Measurements from ENCODE around the gene PPP1R3D. TPM values are rescaled to one million over a fixed set of nuclear protein-coding genes. Genes with fewer than 3 reads are reported as not detected.

PPP1R3D gene
- total RNA-seq, 1 donor from 2014 or later, result 0.30 TPM

DNA sequence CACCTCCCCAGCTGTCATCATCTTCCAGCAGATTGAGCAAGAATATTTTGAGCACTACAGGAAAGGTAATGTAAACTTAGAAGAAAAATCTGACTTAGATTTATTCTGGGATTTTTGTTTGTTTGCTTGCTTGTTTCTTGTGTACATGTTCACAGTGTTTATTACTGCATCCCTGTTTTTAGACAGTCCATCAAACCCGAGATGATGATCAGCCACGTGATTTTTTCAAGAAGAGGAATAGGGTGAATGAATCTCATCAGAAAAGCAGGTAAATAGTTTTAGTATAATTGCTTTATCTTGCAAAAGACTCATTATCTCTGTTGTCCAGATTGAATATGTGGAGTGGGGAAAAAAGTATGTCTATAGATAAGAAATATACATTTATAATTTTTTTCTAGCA lies 2.1 kb upstream of the PPP1R3D start:
- Histone ChIP-seq H3K4me3 (no peak overlapping the region), H4K20me1 (ENCODE audit: low read depth) (no peaks in the 10 kb centered on the region), H3K36me3 (no peaks in the 10 kb centered on the region), H3K79me2 (ENCODE audit: low read depth) (no peaks in the 10 kb centered on the region), H3K4me2 (no peak overlapping the region), H3K4me1 (peaks cover 19% of the 10 kb centered on the region), H3K9ac (no peak overlapping the region), H2AFZ (replicated peaks) (no peak overlapping the region), H3F3A (ENCODE audit: low read depth) (peaks cover 17% of the 10 kb centered on the region), H3K9me3 (ENCODE audit: low read depth) (no peaks in the 10 kb centered on the region), H3K27ac (no peak overlapping the region), H3K27me3 (peaks cover 29% of the 10 kb centered on the region)
- Mint-ChIP-seq H3K9me3 (no peaks in the 10 kb centered on the region), H3K4me3 (no peak overlapping the region), H3K27ac (no peak overlapping the region), H3K4me1 (peaks cover 46% of the 10 kb centered on the region), H3K27me3 (ENCODE audit: insufficient read depth, low read depth) (no peaks in the 10 kb centered on the region), H3K36me3 (peaks cover 11% of the 10 kb centered on the region)
- no peak for DNase-seq (ENCODE audit: low spot score)
- no peak for TF ChIP-seq EZH2 (IDR thresholded peaks at IDR 0.05)
- TF ChIP-seq, protein P1, sequence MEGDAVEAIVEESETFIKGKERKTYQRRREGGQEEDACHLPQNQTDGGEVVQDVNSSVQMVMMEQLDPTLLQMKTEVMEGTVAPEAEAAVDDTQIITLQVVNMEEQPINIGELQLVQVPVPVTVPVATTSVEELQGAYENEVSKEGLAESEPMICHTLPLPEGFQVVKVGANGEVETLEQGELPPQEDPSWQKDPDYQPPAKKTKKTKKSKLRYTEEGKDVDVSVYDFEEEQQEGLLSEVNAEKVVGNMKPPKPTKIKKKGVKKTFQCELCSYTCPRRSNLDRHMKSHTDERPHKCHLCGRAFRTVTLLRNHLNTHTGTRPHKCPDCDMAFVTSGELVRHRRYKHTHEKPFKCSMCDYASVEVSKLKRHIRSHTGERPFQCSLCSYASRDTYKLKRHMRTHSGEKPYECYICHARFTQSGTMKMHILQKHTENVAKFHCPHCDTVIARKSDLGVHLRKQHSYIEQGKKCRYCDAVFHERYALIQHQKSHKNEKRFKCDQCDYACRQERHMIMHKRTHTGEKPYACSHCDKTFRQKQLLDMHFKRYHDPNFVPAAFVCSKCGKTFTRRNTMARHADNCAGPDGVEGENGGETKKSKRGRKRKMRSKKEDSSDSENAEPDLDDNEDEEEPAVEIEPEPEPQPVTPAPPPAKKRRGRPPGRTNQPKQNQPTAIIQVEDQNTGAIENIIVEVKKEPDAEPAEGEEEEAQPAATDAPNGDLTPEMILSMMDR (IDR thresholded peaks at IDR 0.05), result no peak
- TF ChIP-seq EZH2phosphoT487 (IDR thresholded peaks at IDR 0.05), result no peak

DNA sequence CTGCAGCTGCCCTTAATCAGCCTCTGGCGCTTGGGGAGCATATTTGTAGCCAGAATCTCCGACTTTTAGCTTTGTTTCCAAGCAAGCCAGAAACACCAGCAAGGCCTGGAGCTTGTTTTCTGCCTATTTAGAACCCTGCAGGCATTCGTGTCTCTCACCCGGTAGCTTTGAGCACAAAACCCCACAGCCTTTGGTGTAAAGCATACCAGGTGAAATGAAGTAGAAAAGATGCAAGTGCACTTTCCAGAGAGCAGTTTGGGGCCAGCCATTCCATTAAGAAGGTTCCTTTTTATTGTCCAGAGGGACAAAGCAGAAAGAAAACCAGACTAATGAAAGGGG lies 820 bp upstream of the PPP1R3D start:
- no peaks in the 10 kb centered on the region for H3K27me3 Mint-ChIP-seq (ENCODE audit: insufficient read depth, low read depth)

DNA sequence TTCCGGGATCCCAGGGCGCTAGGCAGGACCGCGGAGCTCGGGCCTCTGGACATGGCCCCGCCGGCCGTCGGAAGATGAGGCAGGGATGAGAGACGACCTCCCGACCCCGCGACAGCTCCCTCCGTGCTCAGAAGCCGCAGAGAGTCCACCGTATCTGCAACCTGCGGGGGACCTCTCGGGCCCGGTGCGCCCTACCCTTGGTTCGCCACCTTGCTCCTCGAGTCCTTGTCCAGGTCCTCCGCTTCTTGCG lies 301 bp downstream of the PPP1R3D start:
- peak overlapping the region; percentile 50 for H3K4me3 ChIP-seq

More for the DNA sequence above, 820 bp upstream of the PPP1R3D start:
- H3K4me3 Mint-ChIP-seq, result peak overlapping the region; percentile 98
- Histone ChIP-seq H3K27ac (peak overlapping the region; percentile 13), H3K79me2 (ENCODE audit: low read depth) (no peaks in the 10 kb centered on the region), H3K9ac (no peak overlapping the region), H3K9me3 (ENCODE audit: low read depth) (no peaks in the 10 kb centered on the region), H3K4me2 (peak overlapping the region; percentile 71), H3K4me1 (peaks cover 14% of the 10 kb centered on the region), H3K4me3 (peak overlapping the region; percentile 50), H2AFZ (replicated peaks) (peak overlapping the region; percentile 69), H3K27me3 (peaks cover 42% of the 10 kb centered on the region), H3K36me3 (no peaks in the 10 kb centered on the region), H3F3A (ENCODE audit: low read depth) (peaks cover 17% of the 10 kb centered on the region), H4K20me1 (ENCODE audit: low read depth) (no peaks in the 10 kb centered on the region)
- TF ChIP-seq, protein P1 (IDR thresholded peaks at IDR 0.05), result no peak
- TF ChIP-seq EZH2phosphoT487 (IDR thresholded peaks at IDR 0.05) (no peak), EZH2 (IDR thresholded peaks at IDR 0.05) (no peak)
- H3K36me3 Mint-ChIP-seq, result peaks cover 11% of the 10 kb centered on the region
- peak; percentile 54 for DNase-seq (ENCODE audit: low spot score)
- peak overlapping the region; percentile 95 for H3K27ac Mint-ChIP-seq
- no peaks in the 10 kb centered on the region for H3K9me3 Mint-ChIP-seq
- peaks cover 44% of the 10 kb centered on the region for H3K4me1 Mint-ChIP-seq

DNA sequence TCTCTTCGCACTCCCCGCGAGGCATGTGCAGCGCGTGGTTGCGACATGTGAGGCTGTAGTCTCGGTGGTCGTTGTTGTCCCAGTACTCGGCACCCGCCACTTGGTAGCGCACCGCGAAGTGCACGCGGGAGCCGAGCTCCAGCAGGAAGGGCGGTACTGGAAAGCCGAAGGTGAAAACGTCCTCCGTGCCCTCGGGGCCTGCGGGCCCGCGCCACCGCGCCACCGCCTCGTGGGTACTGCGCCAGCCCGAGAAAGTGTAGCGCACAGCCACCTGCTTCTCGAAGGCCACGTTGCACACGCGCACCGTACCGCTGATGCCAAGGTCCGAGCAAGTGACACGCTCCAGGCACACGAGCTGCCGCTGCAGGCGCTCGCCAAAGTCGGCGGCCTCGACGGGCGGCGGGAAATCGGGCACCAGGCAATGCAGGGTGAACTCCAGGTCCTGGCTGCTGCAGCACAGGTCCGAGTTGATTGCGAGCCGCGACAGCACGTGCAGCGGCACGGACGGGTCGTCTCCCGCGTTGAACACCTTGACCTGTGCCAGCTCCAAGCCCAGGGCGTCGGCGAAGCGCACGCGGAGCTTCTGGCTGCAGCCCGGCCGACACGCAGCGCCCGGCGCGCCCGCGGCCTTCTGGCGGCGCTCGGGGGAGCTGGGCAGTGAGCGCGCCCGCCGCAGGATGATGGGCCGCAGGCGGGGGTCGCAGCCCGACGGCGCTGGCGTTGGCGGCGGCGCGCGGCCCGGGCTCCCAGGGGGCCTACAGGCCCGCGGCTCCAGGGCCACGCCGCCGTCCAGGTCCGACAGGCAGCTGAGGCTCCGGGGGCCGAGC lies 840 bp downstream of the PPP1R3D start:
- no peak overlapping the region for H3K27ac ChIP-seq

More for the DNA sequence above, 301 bp downstream of the PPP1R3D start:
- no peak overlapping the region for H3K9ac ChIP-seq
- Mint-ChIP-seq H3K9me3 (no peaks in the 10 kb centered on the region), H3K4me3 (peak overlapping the region; percentile 95), H3K36me3 (peaks cover 11% of the 10 kb centered on the region), H3K4me1 (peaks cover 36% of the 10 kb centered on the region), H3K27me3 (ENCODE audit: insufficient read depth, low read depth) (no peaks in the 10 kb centered on the region), H3K27ac (no peak overlapping the region)
- H2AFZ ChIP-seq (replicated peaks), result peak overlapping the region; percentile 54
- TF ChIP-seq EZH2phosphoT487 (IDR thresholded peaks at IDR 0.05) (no peak), EZH2 (IDR thresholded peaks at IDR 0.05) (peak; percentile 74)
- no peak for DNase-seq (ENCODE audit: low spot score)
- H3K4me2 ChIP-seq, result peak overlapping the region; percentile 71
- H3K79me2 ChIP-seq (ENCODE audit: low read depth), result no peaks in the 10 kb centered on the region
- H3K4me1 ChIP-seq, result peaks cover 9% of the 10 kb centered on the region
- H3K27ac ChIP-seq, result no peak overlapping the region
- no peaks in the 10 kb centered on the region for H3K9me3 ChIP-seq (ENCODE audit: low read depth)
- no peaks in the 10 kb centered on the region for H3K36me3 ChIP-seq
- H3F3A ChIP-seq (ENCODE audit: low read depth), result peaks cover 17% of the 10 kb centered on the region
- H4K20me1 ChIP-seq (ENCODE audit: low read depth), result no peaks in the 10 kb centered on the region
- peaks cover 53% of the 10 kb centered on the region for H3K27me3 ChIP-seq

More for the DNA sequence above, 840 bp downstream of the PPP1R3D start:
- Histone ChIP-seq H3K9ac (no peak overlapping the region), H3F3A (ENCODE audit: low read depth) (peaks cover 17% of the 10 kb centered on the region), H3K79me2 (ENCODE audit: low read depth) (no peaks in the 10 kb centered on the region), H3K9me3 (ENCODE audit: low read depth) (no peaks in the 10 kb centered on the region), H3K4me1 (peaks cover 9% of the 10 kb centered on the region), H3K36me3 (no peaks in the 10 kb centered on the region), H2AFZ (replicated peaks) (peak overlapping the region; percentile 54), H3K4me2 (peak overlapping the region; percentile 71), H3K27me3 (peaks cover 59% of the 10 kb centered on the region), H4K20me1 (ENCODE audit: low read depth) (no peaks in the 10 kb centered on the region), H3K4me3 (peak overlapping the region; percentile 50)
- TF ChIP-seq EZH2 (IDR thresholded peaks at IDR 0.05) (no peak), EZH2phosphoT487 (IDR thresholded peaks at IDR 0.05) (no peak)
- TF ChIP-seq, protein P1 (IDR thresholded peaks at IDR 0.05), result no peak
- Mint-ChIP-seq H3K4me1 (peaks cover 33% of the 10 kb centered on the region), H3K4me3 (peak overlapping the region; percentile 85), H3K27ac (no peak overlapping the region), H3K27me3 (ENCODE audit: insufficient read depth, low read depth) (peaks cover under 1% of the 10 kb centered on the region), H3K36me3 (peaks cover 8% of the 10 kb centered on the region), H3K9me3 (no peaks in the 10 kb centered on the region)
- peak; percentile 55 for DNase-seq (ENCODE audit: low spot score)
